ENCODE data around the gene CDHR2.
A peak's percentile ranks its signal among the peaks of the same experiment; 100 is the strongest.

The CDHR2 gene

GRCh38 chr5:176536902-176537553 lies 12.1 kb upstream of the CDHR2 start, which contains the start of gene RNF44:
Gene RNF44, minus strand, starts transcription at chr5:176537402. Its CDS starts 4,930 bp downstream, at chr5:176532472.
- Histone ChIP-seq H3K27me3 (ENCODE audit: insufficient read depth, insufficient read length) (no peaks in the 10 kb centered on the region), H3K4me1 (ENCODE audit: insufficient read depth, insufficient read length) (peaks cover 16% of the 10 kb centered on the region), H3K9ac (ENCODE audit: insufficient read length, low read depth) (peak within 1 kb of the TSS; percentile 93), H3K9me3 (ENCODE audit: insufficient read depth, low read length) (no peaks in the 10 kb centered on the region), H3K4me3 (ENCODE audit: insufficient read length, low read depth) (peak within 1 kb of the TSS; percentile 89), H3K36me3 (ENCODE audit: insufficient read depth, insufficient read length, low read length) (peaks cover 18% of the 10 kb centered on the region)
- peak; percentile 91 for DNase-seq (ENCODE audit: low read depth, low spot score)
- TF ChIP-seq SUZ12 (IDR thresholded peaks at IDR 0.05; ENCODE audit: extremely low read depth, insufficient read depth, insufficient read length) (no peak), YY1 (IDR thresholded peaks at IDR 0.05; ENCODE audit: insufficient read depth, insufficient read length) (peak; percentile 65)

- TF ChIP-seq SUZ12 (IDR thresholded peaks at IDR 0.05; ENCODE audit: extremely low read depth, insufficient read depth, insufficient read length): no peak
- TF ChIP-seq ZNF274 (IDR thresholded peaks at IDR 0.05; ENCODE audit: low read depth, low read length): no peak
- no peak for TF ChIP-seq YY1 (IDR thresholded peaks at IDR 0.05; ENCODE audit: insufficient read depth, insufficient read length)
- Histone ChIP-seq H3K27me3 (ENCODE audit: insufficient read depth, insufficient read length) (no peaks in the 10 kb centered on the region), H3K9ac (ENCODE audit: insufficient read length, low read depth) (peak overlapping the region; percentile 73), H3K4me3 (ENCODE audit: insufficient read length, low read depth) (peak overlapping the region; percentile 89), H3K4me1 (ENCODE audit: insufficient read depth, insufficient read length) (peaks cover 20% of the 10 kb centered on the region), H3K36me3 (ENCODE audit: insufficient read depth, insufficient read length, low read length) (peaks cover 16% of the 10 kb centered on the region), H3K9me3 (ENCODE audit: insufficient read depth, low read length) (no peaks in the 10 kb centered on the region)
- DNase-seq (ENCODE audit: low read depth, low spot score): peak; percentile 94
Measured at GRCh38 chr5:176537554-176538229, 11.4 kb upstream of the CDHR2 start.

GRCh38 chr5:176538230-176538988 lies 10.7 kb upstream of the CDHR2 start:
- Histone ChIP-seq H3K9ac (ENCODE audit: insufficient read length, low read depth) (peak overlapping the region; percentile 57), H3K36me3 (ENCODE audit: insufficient read depth, insufficient read length, low read length) (peaks cover 16% of the 10 kb centered on the region), H3K27me3 (ENCODE audit: insufficient read depth, insufficient read length) (no peaks in the 10 kb centered on the region), H3K4me1 (ENCODE audit: insufficient read depth, insufficient read length) (peaks cover 20% of the 10 kb centered on the region), H3K4me3 (ENCODE audit: insufficient read length, low read depth) (peak overlapping the region; percentile 18), H3K9me3 (ENCODE audit: insufficient read depth, low read length) (no peaks in the 10 kb centered on the region)
- DNase-seq (ENCODE audit: low read depth, low spot score): no peak
- TF ChIP-seq YY1 (IDR thresholded peaks at IDR 0.05; ENCODE audit: insufficient read depth, insufficient read length) (no peak), ZNF274 (IDR thresholded peaks at IDR 0.05; ENCODE audit: low read depth, low read length) (no peak), SUZ12 (IDR thresholded peaks at IDR 0.05; ENCODE audit: extremely low read depth, insufficient read depth, insufficient read length) (no peak)

- H3K9me3 ChIP-seq (ENCODE audit: insufficient read depth, low read length): no peaks in the 10 kb centered on the region
- H3K36me3 ChIP-seq (ENCODE audit: insufficient read depth, insufficient read length, low read length): peaks cover 15% of the 10 kb centered on the region
- DNase-seq (ENCODE audit: low read depth, low spot score): no peak
- no peak overlapping the region for H3K9ac ChIP-seq (ENCODE audit: insufficient read length, low read depth)
- no peak overlapping the region for H3K4me3 ChIP-seq (ENCODE audit: insufficient read length, low read depth)
- H3K27me3 ChIP-seq (ENCODE audit: insufficient read depth, insufficient read length): no peaks in the 10 kb centered on the region
- no peak for TF ChIP-seq ZNF274 (IDR thresholded peaks at IDR 0.05; ENCODE audit: low read depth, low read length)
- no peak for TF ChIP-seq SUZ12 (IDR thresholded peaks at IDR 0.05; ENCODE audit: extremely low read depth, insufficient read depth, insufficient read length)
- no peak for TF ChIP-seq YY1 (IDR thresholded peaks at IDR 0.05; ENCODE audit: insufficient read depth, insufficient read length)
- H3K4me1 ChIP-seq (ENCODE audit: insufficient read depth, insufficient read length): peaks cover 17% of the 10 kb centered on the region
Measured at GRCh38 chr5:176538989-176539384, 10.2 kb upstream of the CDHR2 start.

- peak overlapping the region; percentile 50 for H3K9ac ChIP-seq (ENCODE audit: insufficient read length, low read depth)
- TF ChIP-seq YY1 (IDR thresholded peaks at IDR 0.05; ENCODE audit: insufficient read depth, insufficient read length): no peak
- no peak for TF ChIP-seq ZNF274 (IDR thresholded peaks at IDR 0.05; ENCODE audit: low read depth, low read length)
- TF ChIP-seq SUZ12 (IDR thresholded peaks at IDR 0.05; ENCODE audit: extremely low read depth, insufficient read depth, insufficient read length): no peak
Measured at GRCh38 chr5:176540476-176540899, 8.7 kb upstream of the CDHR2 start.

GRCh38 chr5:176540956-176541337 lies 8.2 kb upstream of the CDHR2 start:
- no peak for DNase-seq (ENCODE audit: low read depth, low spot score)
- no peak overlapping the region for H3K4me3 ChIP-seq (ENCODE audit: insufficient read length, low read depth)
- no peaks in the 10 kb centered on the region for H3K9me3 ChIP-seq (ENCODE audit: insufficient read depth, low read length)
- no peaks in the 10 kb centered on the region for H3K27me3 ChIP-seq (ENCODE audit: insufficient read depth, insufficient read length)
- TF ChIP-seq ZNF274 (IDR thresholded peaks at IDR 0.05; ENCODE audit: low read depth, low read length) (no peak), YY1 (IDR thresholded peaks at IDR 0.05; ENCODE audit: insufficient read depth, insufficient read length) (no peak), SUZ12 (IDR thresholded peaks at IDR 0.05; ENCODE audit: extremely low read depth, insufficient read depth, insufficient read length) (no peak)
- H3K4me1 ChIP-seq (ENCODE audit: insufficient read depth, insufficient read length): peaks cover 15% of the 10 kb centered on the region
- H3K9ac ChIP-seq (ENCODE audit: insufficient read length, low read depth): peak overlapping the region; percentile 57
- no peaks in the 10 kb centered on the region for H3K36me3 ChIP-seq (ENCODE audit: insufficient read depth, insufficient read length, low read length)

More at GRCh38 chr5:176540476-176540899, 8.7 kb upstream of the CDHR2 start:
- H3K36me3 ChIP-seq (ENCODE audit: insufficient read depth, insufficient read length, low read length): peaks cover under 1% of the 10 kb centered on the region
- no peaks in the 10 kb centered on the region for H3K27me3 ChIP-seq (ENCODE audit: insufficient read depth, insufficient read length)
- H3K9me3 ChIP-seq (ENCODE audit: insufficient read depth, low read length): no peaks in the 10 kb centered on the region
- peaks cover 14% of the 10 kb centered on the region for H3K4me1 ChIP-seq (ENCODE audit: insufficient read depth, insufficient read length)
- no peak overlapping the region for H3K4me3 ChIP-seq (ENCODE audit: insufficient read length, low read depth)
- DNase-seq (ENCODE audit: low read depth, low spot score): no peak

Data from NT2/D1 (cell line).